Activated B cell treated with CpG ODN at 0.5 μM for 24 hours (primary cell): ENCODE results near the gene USP35. TPM values are rescaled to one million over a fixed set of nuclear protein-coding genes. Genes with fewer than 3 reads are reported as not detected.

ENCODE experiments used
- ATAC-seq: fragments of 200-7000 bp; cut with Tn5 transposase; one replicate; pipeline ENCODE4 v1.10.0; 2021; ENCODE audit warnings: low read depth, mild to moderate bottlenecking, moderate library complexity
- CTCF ChIA-PET: fragments of 350-600 bp; sonication (Branson Sonifier 250); formaldehyde crosslinking; loops from one replicate; lab custom pipeline; 2021; ENCODE audit warnings: antibody characterized with exemption; lab: Charles Lee
- POLR2A ChIA-PET: fragments of 350-600 bp; sonication (Branson Sonifier 250); formaldehyde crosslinking; loops from one replicate; lab custom pipeline; 2021; ENCODE audit warnings: antibody characterized with exemption; lab: Charles Lee
- DNase-seq: peaks from one replicate; pipeline ENCODE4 v3.0.0; 2022
- H3K27ac Mint-ChIP-seq: one replicate; pipeline ENCODE4 v1.8.0; 2020; ENCODE audit warnings: mixed read lengths
- H3K27me3 Mint-ChIP-seq: one replicate; pipeline ENCODE4 v1.8.0; 2021; ENCODE audit warnings: mixed read lengths
- H3K36me3 Mint-ChIP-seq: one replicate; pipeline ENCODE4 v1.8.0; 2021; ENCODE audit warnings: low read depth, mixed read lengths
- H3K4me1 Mint-ChIP-seq: one replicate; pipeline ENCODE4 v1.8.0; 2021; ENCODE audit warnings: mixed read lengths
- H3K4me3 Mint-ChIP-seq: one replicate; pipeline ENCODE4 v1.8.0; 2020; ENCODE audit warnings: mild to moderate bottlenecking, mixed read lengths
- H3K9me3 Mint-ChIP-seq: one replicate; pipeline ENCODE4 v1.8.0; 2020; ENCODE audit warnings: mixed read lengths
- intact Hi-C: fragments of 100-400 bp; cut with micrococcal nuclease; formaldehyde crosslinking; loops from one replicate; pipeline ENCODE4 v1.15.1; 2024
- total RNA-seq: library from RNA; stranded (reverse); gene quantifications from 2 replicates; pipeline ENCODE4 v1.2.3, GENCODE V29; 2022
- TF ChIP-seq, protein P1 (sequence below): fragments of 200-600 bp; IDR thresholded peaks from one replicate; pipeline ENCODE4 v1.8.0; 2022; ENCODE audit warnings: antibody characterized with exemption, mild to moderate bottlenecking

USP35 gene
- total RNA-seq, 1 donor from 2014 or later: 4.9 TPM

DNA sequence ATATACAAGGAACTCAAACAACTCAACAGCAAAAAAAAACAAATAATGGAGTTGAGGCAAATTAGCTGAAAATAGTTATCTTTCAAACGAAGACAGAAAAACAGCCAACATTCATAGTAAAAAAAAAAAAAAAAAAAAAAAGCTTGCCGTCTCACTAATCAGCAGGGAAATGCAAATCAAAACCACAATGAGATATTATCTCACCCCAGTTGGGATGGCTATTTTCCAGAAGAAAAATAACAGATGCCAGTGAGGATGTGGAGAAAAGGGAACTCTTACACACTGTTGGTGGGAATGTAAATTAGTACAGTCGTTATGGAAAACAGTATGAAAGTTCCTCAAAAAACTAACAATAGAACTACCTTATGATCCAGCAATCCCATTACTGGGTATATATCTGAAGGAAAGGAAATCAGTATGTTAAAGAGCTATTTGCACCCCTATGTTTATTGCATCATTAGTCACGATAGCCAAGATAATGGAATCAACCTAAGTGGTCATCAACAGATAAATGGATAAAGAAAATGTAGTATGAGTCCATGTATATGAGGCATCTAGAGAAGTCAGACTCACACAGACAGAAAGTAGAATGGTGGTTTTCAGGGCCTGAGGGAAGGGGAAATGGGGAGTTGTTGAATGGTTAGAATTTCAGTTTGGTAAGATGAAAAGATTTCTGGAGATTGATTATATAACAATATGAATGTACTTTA, 56.0 kb downstream of the USP35 start:
- peaks cover 72% of the 10 kb centered on the region for H3K36me3 Mint-ChIP-seq
- H3K27me3 Mint-ChIP-seq: no peaks in the 10 kb centered on the region
- no peak overlapping the region for H3K27ac Mint-ChIP-seq
- CTCF ChIA-PET: no interaction called here
- peaks cover 14% of the 10 kb centered on the region for H3K4me1 Mint-ChIP-seq
- TF ChIP-seq, protein P1, sequence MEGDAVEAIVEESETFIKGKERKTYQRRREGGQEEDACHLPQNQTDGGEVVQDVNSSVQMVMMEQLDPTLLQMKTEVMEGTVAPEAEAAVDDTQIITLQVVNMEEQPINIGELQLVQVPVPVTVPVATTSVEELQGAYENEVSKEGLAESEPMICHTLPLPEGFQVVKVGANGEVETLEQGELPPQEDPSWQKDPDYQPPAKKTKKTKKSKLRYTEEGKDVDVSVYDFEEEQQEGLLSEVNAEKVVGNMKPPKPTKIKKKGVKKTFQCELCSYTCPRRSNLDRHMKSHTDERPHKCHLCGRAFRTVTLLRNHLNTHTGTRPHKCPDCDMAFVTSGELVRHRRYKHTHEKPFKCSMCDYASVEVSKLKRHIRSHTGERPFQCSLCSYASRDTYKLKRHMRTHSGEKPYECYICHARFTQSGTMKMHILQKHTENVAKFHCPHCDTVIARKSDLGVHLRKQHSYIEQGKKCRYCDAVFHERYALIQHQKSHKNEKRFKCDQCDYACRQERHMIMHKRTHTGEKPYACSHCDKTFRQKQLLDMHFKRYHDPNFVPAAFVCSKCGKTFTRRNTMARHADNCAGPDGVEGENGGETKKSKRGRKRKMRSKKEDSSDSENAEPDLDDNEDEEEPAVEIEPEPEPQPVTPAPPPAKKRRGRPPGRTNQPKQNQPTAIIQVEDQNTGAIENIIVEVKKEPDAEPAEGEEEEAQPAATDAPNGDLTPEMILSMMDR: no peak
- DNase-seq: no peak
- H3K4me3 Mint-ChIP-seq: no peak overlapping the region
- no peak for ATAC-seq
- intact Hi-C loops: no loop called here
- POLR2A ChIA-PET: interaction anchor here (0.7 kb wide), 1 partner anchor 106 kb away, joined by 13 read pairs; no protein-coding TSS in a partner anchor
- H3K9me3 Mint-ChIP-seq: peaks cover 12% of the 10 kb centered on the region

DNA sequence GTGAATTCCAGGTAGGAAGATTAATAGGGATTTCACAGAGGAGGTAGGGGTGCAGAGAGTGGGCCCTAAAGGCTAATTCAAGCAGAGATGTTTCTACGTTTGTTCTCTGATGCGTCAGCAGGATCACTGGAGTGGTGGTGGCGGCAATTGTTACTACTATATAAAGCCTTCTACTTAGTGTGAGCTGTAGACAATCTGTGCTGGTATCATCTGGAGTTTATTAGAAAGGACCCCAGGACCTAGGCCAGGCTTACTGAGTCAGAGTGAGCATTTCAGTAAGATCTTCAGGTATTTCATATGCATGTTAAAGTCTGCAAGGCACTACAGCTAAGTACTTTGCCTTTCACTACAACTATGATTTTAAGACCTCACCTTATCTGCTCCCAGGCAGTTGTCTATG, 59.5 kb downstream of the USP35 start:
- ChIA-PET POLR2A (interaction anchor here (0.7 kb wide), 1 partner anchor 51 kb away, joined by 3 read pairs; no protein-coding TSS in a partner anchor), CTCF (interaction anchor here (1.1 kb wide), 1 partner anchor 8 kb away, joined by 3 read pairs; no protein-coding TSS in a partner anchor)
- no peak overlapping the region for H3K27ac Mint-ChIP-seq
- H3K9me3 Mint-ChIP-seq: peaks cover 3% of the 10 kb centered on the region
- peaks cover 59% of the 10 kb centered on the region for H3K36me3 Mint-ChIP-seq
- TF ChIP-seq, protein P1: no peak
- DNase-seq (no peak), ATAC-seq (no peak)
- H3K27me3 Mint-ChIP-seq: no peaks in the 10 kb centered on the region
- H3K4me3 Mint-ChIP-seq: no peak overlapping the region
- peaks cover 14% of the 10 kb centered on the region for H3K4me1 Mint-ChIP-seq
- intact Hi-C loops: no loop called here

DNA sequence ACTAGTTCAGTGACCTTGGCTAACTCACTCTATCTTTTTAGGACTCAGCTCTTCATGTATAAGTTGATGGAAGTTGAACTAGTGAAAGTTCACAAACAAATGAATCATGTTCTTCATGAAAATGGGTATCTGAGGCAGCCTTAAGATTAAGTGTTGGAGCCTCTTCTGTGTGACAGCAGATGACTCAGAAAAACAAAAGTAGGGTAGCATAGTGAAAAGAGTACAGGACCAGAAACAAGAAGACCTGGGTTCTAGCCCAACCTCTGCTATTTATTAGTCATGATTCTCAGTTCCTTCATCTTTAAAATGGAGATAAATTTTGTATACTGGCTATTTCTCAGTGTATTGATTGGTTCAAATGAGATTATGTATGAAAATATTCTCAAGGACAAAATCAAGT, 60.2 kb downstream of the USP35 start:
- peaks cover 12% of the 10 kb centered on the region for H3K4me1 Mint-ChIP-seq
- POLR2A ChIA-PET: no interaction called here
- ATAC-seq (peak; percentile 31), DNase-seq (no peak)
- no peak overlapping the region for H3K27ac Mint-ChIP-seq
- H3K27me3 Mint-ChIP-seq: no peaks in the 10 kb centered on the region
- intact Hi-C loops: no loop called here
- no peak overlapping the region for H3K4me3 Mint-ChIP-seq
- CTCF ChIA-PET: interaction anchor here (1.1 kb wide), 1 partner anchor 9 kb away, joined by 3 read pairs; no protein-coding TSS in a partner anchor
- TF ChIP-seq, protein P1: no peak
- peaks cover 3% of the 10 kb centered on the region for H3K9me3 Mint-ChIP-seq
- peaks cover 55% of the 10 kb centered on the region for H3K36me3 Mint-ChIP-seq

DNA sequence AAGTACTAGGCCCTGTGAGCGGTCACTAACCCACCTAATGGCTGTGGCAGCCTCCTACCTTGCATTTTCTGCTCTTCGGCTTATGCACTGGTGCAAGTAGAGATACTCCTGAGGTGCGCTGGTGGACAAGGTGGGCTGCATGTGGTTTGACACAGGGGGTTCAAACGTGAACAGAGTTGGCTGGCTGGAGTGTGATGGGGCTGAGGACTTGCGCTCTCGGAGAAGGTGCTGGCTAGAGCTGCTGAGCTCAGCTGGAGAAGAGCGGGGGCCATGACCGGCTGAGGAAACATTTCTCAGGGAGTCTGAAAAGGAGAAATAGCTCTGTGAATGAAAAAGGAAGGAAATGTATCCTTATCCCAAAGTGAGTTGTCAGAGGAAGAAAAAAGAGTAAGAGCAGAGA, 61.4 kb downstream of the USP35 start:
- ChIA-PET CTCF (no interaction called here), POLR2A (no interaction called here)
- Mint-ChIP-seq H3K4me3 (no peak overlapping the region), H3K9me3 (peaks cover 3% of the 10 kb centered on the region), H3K27me3 (no peaks in the 10 kb centered on the region), H3K4me1 (no peaks in the 10 kb centered on the region), H3K27ac (no peak overlapping the region), H3K36me3 (peaks cover 45% of the 10 kb centered on the region)
- DNase-seq (no peak), ATAC-seq (no peak)
- intact Hi-C loops: no loop called here
- TF ChIP-seq, protein P1: no peak

DNA sequence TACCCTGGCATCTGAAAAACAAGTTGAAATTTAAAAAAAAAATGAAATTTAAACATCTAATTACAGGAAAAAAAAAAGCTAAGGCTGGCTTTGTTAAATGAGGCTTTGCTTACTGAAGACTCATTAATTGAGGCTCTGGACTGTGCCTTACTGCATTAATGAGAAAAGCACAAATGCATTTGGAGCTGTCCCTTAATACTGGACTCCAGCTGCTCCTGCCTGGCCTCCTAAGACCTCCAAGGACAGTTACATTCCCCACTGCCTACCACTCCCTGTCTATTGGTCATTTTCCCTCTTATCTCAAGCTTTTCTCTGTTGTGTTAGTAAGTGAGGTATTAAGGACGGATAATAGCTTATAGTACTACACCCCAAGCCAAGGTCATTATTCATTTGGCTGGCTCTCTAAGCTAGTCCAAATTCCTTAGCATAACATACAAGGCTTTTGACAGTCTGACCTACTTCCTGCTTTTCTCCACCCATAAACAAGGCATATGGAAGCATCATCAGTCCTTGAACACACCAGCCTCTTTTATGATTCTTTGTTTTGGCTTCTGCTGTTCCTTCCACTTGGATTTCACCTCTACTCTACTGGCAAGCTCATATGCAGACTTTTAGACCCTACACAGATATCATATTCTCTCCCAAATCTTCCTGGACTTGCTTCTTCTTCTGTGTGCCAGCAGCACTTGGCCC, 62.5 kb downstream of the USP35 start:
- ATAC-seq: no peak
- H3K27me3 Mint-ChIP-seq: no peaks in the 10 kb centered on the region
- ChIA-PET CTCF (no interaction called here), POLR2A (interaction anchor here (0.6 kb wide), 1 partner anchor 18 kb away, joined by 7 read pairs; no protein-coding TSS in a partner anchor)
- H3K36me3 Mint-ChIP-seq: peaks cover 38% of the 10 kb centered on the region
- intact Hi-C loops: no loop called here
- H3K27ac Mint-ChIP-seq: no peak overlapping the region
- H3K9me3 Mint-ChIP-seq: peaks cover 2% of the 10 kb centered on the region
- H3K4me3 Mint-ChIP-seq: no peak overlapping the region
- no peak for DNase-seq
- TF ChIP-seq, protein P1: no peak
- H3K4me1 Mint-ChIP-seq: no peaks in the 10 kb centered on the region
